Loucy (cell line): ENCODE results near the gene MACROD1.

ENCODE experiments used
- H2AFZ ChIP-seq: fragments of 200-600 bp; sonication (generic); 2 replicates; pipeline ENCODE4 v1.6.0; 2016; ENCODE audit warnings: antibody characterized with exemption, mild to moderate bottlenecking, low read length, moderate library complexity
- H3F3A ChIP-seq: fragments of 200-600 bp; 2 replicates; pipeline ENCODE4 v1.6.0; 2016; ENCODE audit warnings: antibody characterized with exemption, low read depth, mild to moderate bottlenecking
- H3K27me3 ChIP-seq: fragments of 200-600 bp; sonication (generic); 2 replicates; pipeline ENCODE4 v1.6.1; 2014; ENCODE audit warnings: low read length, mild to moderate bottlenecking; ENCODE audit not compliant: insufficient read depth, poor library complexity, severe bottlenecking
- H3K36me3 ChIP-seq: fragments of 200-600 bp; sonication (generic); 2 replicates; pipeline ENCODE4 v1.6.1; 2016; ENCODE audit warnings: low read length; ENCODE audit not compliant: insufficient read depth
- H3K4me1 ChIP-seq: fragments of 200-600 bp; sonication (generic); 2 replicates; pipeline ENCODE4 v1.5.1; 2014; ENCODE audit warnings: low read length, mild to moderate bottlenecking; ENCODE audit not compliant: insufficient read depth, poor library complexity, severe bottlenecking
- H3K4me2 ChIP-seq: fragments of 200-600 bp; sonication (generic); 2 replicates; pipeline ENCODE4 v1.6.0; 2014; ENCODE audit warnings: antibody characterized with exemption, low read length, low read depth, mild to moderate bottlenecking; ENCODE audit not compliant: poor library complexity, severe bottlenecking
- H3K4me3 ChIP-seq: fragments of 200-600 bp; sonication (generic); 2 replicates; pipeline ENCODE4 v1.5.1; 2014; ENCODE audit warnings: low read length, mild to moderate bottlenecking, mixed read lengths; ENCODE audit not compliant: poor library complexity, severe bottlenecking
- H3K79me2 ChIP-seq: fragments of 200-600 bp; sonication (generic); 2 replicates; pipeline ENCODE4 v1.6.1; 2014; ENCODE audit warnings: low read length; ENCODE audit not compliant: insufficient read depth
- H3K9ac ChIP-seq: fragments of 200-600 bp; sonication (generic); 2 replicates; pipeline ENCODE4 v1.6.0; 2014; ENCODE audit warnings: mild to moderate bottlenecking, low read depth, low read length, moderate library complexity; ENCODE audit not compliant: poor library complexity, severe bottlenecking
- H3K9me2 ChIP-seq: fragments of 200-600 bp; sonication (generic); replicated peaks from 2 replicates; pipeline ENCODE4 v1.6.1; 2016; ENCODE audit warnings: low read depth, low read length, mixed read lengths
- H3K9me3 ChIP-seq: fragments of 200-600 bp; sonication (generic); 2 replicates; pipeline ENCODE4 v1.6.1; 2014; ENCODE audit warnings: mild to moderate bottlenecking, antibody characterized with exemption, low read length, low read depth; ENCODE audit not compliant: insufficient read depth
- H4K20me1 ChIP-seq: fragments of 200-600 bp; sonication (generic); 2 replicates; pipeline ENCODE4 v1.6.0; 2014; ENCODE audit warnings: antibody characterized with exemption, low read length, mild to moderate bottlenecking; ENCODE audit not compliant: insufficient read depth, poor library complexity, severe bottlenecking
- EZH2phosphoT487 ChIP-seq: fragments of 200-600 bp; IDR thresholded peaks from 2 replicates; pipeline ENCODE4 v1.6.1; 2018; ENCODE audit warnings: antibody characterized with exemption, mild to moderate bottlenecking, moderate library complexity, borderline replicate concordance
- TF ChIP-seq, protein P1 (sequence below): fragments of 200-600 bp; sonication (generic); conservative IDR thresholded peaks from 2 replicates; pipeline ENCODE4 v1.5.1; 2014; ENCODE audit warnings: mild to moderate bottlenecking, antibody characterized with exemption, low read length

Gene MACROD1

DNA sequence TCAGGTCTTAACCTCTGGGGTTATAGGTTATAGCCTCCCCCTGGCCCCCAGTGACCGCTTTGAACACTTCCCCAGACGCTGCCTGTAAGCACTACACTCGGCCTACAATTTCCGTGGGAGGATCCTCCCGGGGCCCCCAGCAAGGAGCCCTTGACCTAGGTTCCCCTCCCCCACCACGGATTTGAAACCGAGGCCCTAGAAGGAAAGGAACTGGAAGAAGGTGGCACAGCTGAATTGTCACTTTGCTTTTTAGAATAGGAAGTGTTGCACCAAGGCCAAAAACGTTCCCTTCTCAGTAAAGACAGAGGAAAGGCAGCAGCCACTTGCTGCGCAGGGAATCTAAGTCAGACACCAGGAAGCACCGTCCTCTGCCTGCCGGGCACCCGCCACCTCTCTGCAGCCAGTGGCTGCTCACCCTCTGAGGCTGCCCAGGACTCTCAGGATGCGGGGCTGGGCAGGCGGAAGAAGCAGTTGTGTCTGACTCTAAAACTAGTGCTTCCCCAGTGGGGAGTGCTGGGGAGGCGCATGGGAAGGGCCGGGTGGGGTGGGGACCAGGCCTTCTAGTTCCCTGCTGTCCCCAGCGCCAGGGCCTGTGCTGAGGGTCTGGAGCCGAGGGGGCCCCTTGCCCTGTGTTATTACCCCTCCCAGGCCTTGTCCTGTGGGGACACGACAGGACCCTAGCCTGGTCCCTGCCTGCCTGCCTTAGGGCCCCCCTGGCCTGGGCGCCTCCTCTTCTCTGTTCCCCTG, 138.1 kb downstream of the MACROD1 start:
- TF ChIP-seq, protein P1, sequence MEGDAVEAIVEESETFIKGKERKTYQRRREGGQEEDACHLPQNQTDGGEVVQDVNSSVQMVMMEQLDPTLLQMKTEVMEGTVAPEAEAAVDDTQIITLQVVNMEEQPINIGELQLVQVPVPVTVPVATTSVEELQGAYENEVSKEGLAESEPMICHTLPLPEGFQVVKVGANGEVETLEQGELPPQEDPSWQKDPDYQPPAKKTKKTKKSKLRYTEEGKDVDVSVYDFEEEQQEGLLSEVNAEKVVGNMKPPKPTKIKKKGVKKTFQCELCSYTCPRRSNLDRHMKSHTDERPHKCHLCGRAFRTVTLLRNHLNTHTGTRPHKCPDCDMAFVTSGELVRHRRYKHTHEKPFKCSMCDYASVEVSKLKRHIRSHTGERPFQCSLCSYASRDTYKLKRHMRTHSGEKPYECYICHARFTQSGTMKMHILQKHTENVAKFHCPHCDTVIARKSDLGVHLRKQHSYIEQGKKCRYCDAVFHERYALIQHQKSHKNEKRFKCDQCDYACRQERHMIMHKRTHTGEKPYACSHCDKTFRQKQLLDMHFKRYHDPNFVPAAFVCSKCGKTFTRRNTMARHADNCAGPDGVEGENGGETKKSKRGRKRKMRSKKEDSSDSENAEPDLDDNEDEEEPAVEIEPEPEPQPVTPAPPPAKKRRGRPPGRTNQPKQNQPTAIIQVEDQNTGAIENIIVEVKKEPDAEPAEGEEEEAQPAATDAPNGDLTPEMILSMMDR, result no peak
- TF ChIP-seq EZH2phosphoT487, result no peak
- H3K4me1 ChIP-seq, result peaks cover 6% of the 10 kb centered on the region
- no peaks in the 10 kb centered on the region for H3K79me2 ChIP-seq
- H3K4me2 ChIP-seq, result no peak overlapping the region
- H3K27me3 ChIP-seq, result no peaks in the 10 kb centered on the region
- H3K36me3 ChIP-seq, result no peaks in the 10 kb centered on the region
- no peaks in the 10 kb centered on the region for H4K20me1 ChIP-seq
- no peak overlapping the region for H3K9ac ChIP-seq
- no peak overlapping the region for H3K4me3 ChIP-seq
- H3K9me2 ChIP-seq, result no peaks in the 10 kb centered on the region
- no peaks in the 10 kb centered on the region for H3K9me3 ChIP-seq
- H3F3A ChIP-seq, result no peaks in the 10 kb centered on the region
- no peak overlapping the region for H2AFZ ChIP-seq

GRCh38 chr11:64026575-64027205, 139.2 kb downstream of the MACROD1 start:
- H3K9ac ChIP-seq, result no peak overlapping the region
- H3K4me1 ChIP-seq, result peaks cover 6% of the 10 kb centered on the region
- H3K4me2 ChIP-seq, result no peak overlapping the region

GRCh38 chr11:64025205-64025604, 140.7 kb downstream of the MACROD1 start:
- H3K4me1 ChIP-seq, result peaks cover 6% of the 10 kb centered on the region
- H3K9ac ChIP-seq, result no peak overlapping the region
- no peaks in the 10 kb centered on the region for H4K20me1 ChIP-seq
- no peak overlapping the region for H3K4me3 ChIP-seq
- no peak overlapping the region for H3K4me2 ChIP-seq
- TF ChIP-seq EZH2phosphoT487, result no peak
- TF ChIP-seq, protein P1, result no peak
- no peaks in the 10 kb centered on the region for H3K9me2 ChIP-seq
- no peaks in the 10 kb centered on the region for H3K27me3 ChIP-seq
- H3F3A ChIP-seq, result no peaks in the 10 kb centered on the region
- no peaks in the 10 kb centered on the region for H3K79me2 ChIP-seq
- H3K36me3 ChIP-seq, result no peaks in the 10 kb centered on the region
- no peak overlapping the region for H2AFZ ChIP-seq
- no peaks in the 10 kb centered on the region for H3K9me3 ChIP-seq

More at GRCh38 chr11:64026575-64027205, 139.2 kb downstream of the MACROD1 start:
- H3K9me2 ChIP-seq, result no peaks in the 10 kb centered on the region
- no peaks in the 10 kb centered on the region for H3K79me2 ChIP-seq
- H2AFZ ChIP-seq, result no peak overlapping the region
- H4K20me1 ChIP-seq, result no peaks in the 10 kb centered on the region
- no peaks in the 10 kb centered on the region for H3K27me3 ChIP-seq
- no peaks in the 10 kb centered on the region for H3K36me3 ChIP-seq
- no peaks in the 10 kb centered on the region for H3K9me3 ChIP-seq
- no peaks in the 10 kb centered on the region for H3F3A ChIP-seq
- no peak for TF ChIP-seq EZH2phosphoT487
- TF ChIP-seq, protein P1, result no peak
- no peak overlapping the region for H3K4me3 ChIP-seq
